Keratinocyte (primary cell): Measurements from ENCODE around the gene LANCL3. TPM values are rescaled to one million over a fixed set of nuclear protein-coding genes. Genes with fewer than 3 reads are reported as not detected.
"Not testable (repeated sequence)": the region's sequence is repeated elsewhere in the genome, so short reads cannot be mapped to it uniquely, and the experiment has no call there.

Source experiments
- DNase-seq: peaks from one replicate; pipeline ENCODE4 v3.0.0-alpha.2; 2011; ENCODE audit warnings: low read depth, missing footprints, low spot score
- FAIRE-seq: peaks from 2 replicates; lab custom pipeline; 2011; peaks lifted over from hg19 to GRCh38; lab: Jason Lieb, UNC
- H2AFZ ChIP-seq: 2 replicates; pipeline ENCODE4 v1.6.0; 2012; ENCODE audit warnings: low read length, control low read depth, inconsistent platforms; ENCODE audit not compliant: control insufficient read depth
- H3K27ac ChIP-seq: 2 replicates; pipeline ENCODE4 v1.5.1; 2011; ENCODE audit warnings: low read length; ENCODE audit not compliant: control insufficient read depth, insufficient read depth
- H3K27me3 ChIP-seq: 3 replicates; pipeline ENCODE4 v1.6.0; 2011; ENCODE audit warnings: low read length; ENCODE audit not compliant: control insufficient read depth, insufficient read depth; ENCODE audit errors: extremely low read depth
- H3K36me3 ChIP-seq, 2 experiments: 2 replicates in 1 of 2; 3 replicates in 1 of 2; pipeline ENCODE4 v1.5.1; 2011; ENCODE audit warnings: low read length in 2 of 2, mild to moderate bottlenecking in 1 of 2; ENCODE audit not compliant: control insufficient read depth in 2 of 2, insufficient read depth in 2 of 2; ENCODE audit errors: extremely low read depth in 1 of 2
- H3K4me1 ChIP-seq: 3 replicates; pipeline ENCODE4 v1.5.1; 2011; ENCODE audit warnings: low read length; ENCODE audit not compliant: control insufficient read depth, insufficient read depth; ENCODE audit errors: extremely low read depth
- H3K4me2 ChIP-seq: 3 replicates; pipeline ENCODE4 v1.6.0; 2011; ENCODE audit warnings: low read depth, low read length; ENCODE audit not compliant: control insufficient read depth, insufficient read depth; ENCODE audit errors: extremely low read depth
- H3K4me3 ChIP-seq, 3 experiments: fragments of 200-600 bp in 1 of 3; sonication (generic) in 1 of 3; 2 replicates in 2 of 3; 3 replicates in 1 of 3; pipeline ENCODE4 v1.5.1; 2011 to 2016; ENCODE audit warnings: low read length in 3 of 3, mild to moderate bottlenecking in 3 of 3, control low read depth in 2 of 3, inconsistent platforms in 1 of 3, low read depth in 1 of 3, mixed read lengths in 1 of 3, mixed run types in 1 of 3, moderate library complexity in 1 of 3; ENCODE audit not compliant: control insufficient read depth in 2 of 3, insufficient read depth in 2 of 3; ENCODE audit errors: extremely low read depth in 1 of 3
- H3K79me2 ChIP-seq: 2 replicates; pipeline ENCODE4 v1.6.0; 2012; ENCODE audit warnings: low read length; ENCODE audit not compliant: control insufficient read depth, insufficient read depth
- H3K9ac ChIP-seq: 3 replicates; pipeline ENCODE4 v1.6.0; 2011; ENCODE audit warnings: low read length; ENCODE audit not compliant: control insufficient read depth, insufficient read depth; ENCODE audit errors: extremely low read depth
- H3K9me1 ChIP-seq: 3 replicates; pipeline ENCODE4 v1.6.0; 2011; ENCODE audit warnings: low read length; ENCODE audit not compliant: control insufficient read depth, insufficient read depth; ENCODE audit errors: extremely low read depth
- H3K9me3 ChIP-seq: 2 replicates; pipeline ENCODE4 v1.5.1; 2012; ENCODE audit warnings: low read depth, low read length; ENCODE audit not compliant: control insufficient read depth
- H4K20me1 ChIP-seq: 3 replicates; pipeline ENCODE4 v1.6.0; 2011; ENCODE audit warnings: low read length; ENCODE audit not compliant: control insufficient read depth, insufficient read depth; ENCODE audit errors: extremely low read depth
- CTCF ChIP-seq, 3 experiments: IDR thresholded peaks in 1 of 3; conservative IDR thresholded peaks in 1 of 3; optimal IDR thresholded peaks in 1 of 3; 2 replicates in 2 of 3; 3 replicates in 1 of 3; pipeline versions ENCODE3 to v1.5.1; 2011; ENCODE audit warnings: low read length in 3 of 3, mild to moderate bottlenecking in 3 of 3, moderate library complexity in 2 of 3, control low read depth in 1 of 3, inconsistent platforms in 1 of 3; ENCODE audit not compliant: insufficient read depth in 2 of 3; ENCODE audit errors: extremely low read depth in 1 of 3
- EZH2 ChIP-seq: IDR thresholded peaks from one replicate; pipeline ENCODE4 v1.6.1; 2012; ENCODE audit warnings: inconsistent platforms, mild to moderate bottlenecking, low read length, moderate library complexity
- dilution Hi-C: fragments of 300-500 bp; cut with MboI; formaldehyde crosslinking; loops from one replicate; pipeline ENCODE4 v1.7.0; 2020; ENCODE audit warnings: low sequenced_read_pairs; ENCODE audit not compliant: extremely low pct_ligation_motif_present
- polyA plus RNA-seq, 5 experiments: library from polyadenylated mRNA; depleted of rRNA in 3 of 5; stranded (reverse) in 3 of 5; stranded (forward) in 1 of 5; unstranded in 1 of 5; fragments of >200 nt; gene quantifications; 1 replicate in 1 of 5; 2 replicates in 3 of 5; 3 replicates in 1 of 5; pipeline versions ENCODE4 v1.2.1 to v1.2.3, GENCODE V29; 2011 to 2012; ENCODE audit warnings: missing spikeins in 2 of 5, low read depth in 1 of 5, low replicate concordance in 1 of 5

LANCL3 gene
- polyA plus RNA-seq, 1 donor (not counting 4 experiments of a cell fraction or from before 2014, with no cell fraction given): 0.97 TPM

GRCh38 chrX:37545066-37545465, 26.4 kb upstream of the LANCL3 start:
- H3K9me1 ChIP-seq: no peaks in the 10 kb centered on the region
- dilution Hi-C loops: no loop called here
- TF ChIP-seq EZH2 (no peak), CTCF (optimal IDR thresholded peaks at IDR 0.05 in 1 of 3, IDR thresholded peaks at IDR 0.05 in 1 of 3, conservative IDR thresholded peaks at IDR 0.05 in 1 of 3; ENCODE audit: extremely low read depth in 1 of 3, insufficient read depth in 2 of 3, low read length in 3 of 3) (no peak)
- H3K9me3 ChIP-seq: no peaks in the 10 kb centered on the region
- H3K4me2 ChIP-seq: no peak overlapping the region
- no peaks in the 10 kb centered on the region for H3K36me3 ChIP-seq
- H3K27me3 ChIP-seq: no peaks in the 10 kb centered on the region
- no peaks in the 10 kb centered on the region for H3K4me1 ChIP-seq
- H3K79me2 ChIP-seq: no peaks in the 10 kb centered on the region
- H2AFZ ChIP-seq: no peak overlapping the region
- no peak for FAIRE-seq
- H3K4me3 ChIP-seq: no peak overlapping the region
- H4K20me1 ChIP-seq: no peaks in the 10 kb centered on the region
- DNase-seq: no peak
- no peak overlapping the region for H3K9ac ChIP-seq
- no peak overlapping the region for H3K27ac ChIP-seq

- dilution Hi-C loops, H3K9ac ChIP-seq, H3K79me2 ChIP-seq, DNase-seq, H2AFZ ChIP-seq, H3K4me2 ChIP-seq, H3K27ac ChIP-seq, H3K36me3 ChIP-seq, H3K9me3 ChIP-seq, H3K4me1 ChIP-seq, H3K27me3 ChIP-seq, H3K4me3 ChIP-seq, H4K20me1 ChIP-seq, H3K9me1 ChIP-seq, FAIRE-seq: not testable (repeated sequence)
These were observed 21.8 kb upstream of the LANCL3 start for GRCh38 chrX:37549619-37550018.

GRCh38 chrX:37553476-37553875, 18.0 kb upstream of the LANCL3 start:
- no peak overlapping the region for H3K4me2 ChIP-seq
- no peak for TF ChIP-seq EZH2
- no peak for TF ChIP-seq CTCF (optimal IDR thresholded peaks at IDR 0.05 in 1 of 3, IDR thresholded peaks at IDR 0.05 in 1 of 3, conservative IDR thresholded peaks at IDR 0.05 in 1 of 3; ENCODE audit: extremely low read depth in 1 of 3, insufficient read depth in 2 of 3, low read length in 3 of 3)
- no peaks in the 10 kb centered on the region for H3K9me3 ChIP-seq
- FAIRE-seq: no peak
- no peak for DNase-seq
- no peaks in the 10 kb centered on the region for H3K79me2 ChIP-seq
- H3K27ac ChIP-seq: no peak overlapping the region
- no peaks in the 10 kb centered on the region for H3K27me3 ChIP-seq
- no peaks in the 10 kb centered on the region for H3K9me1 ChIP-seq
- H3K4me1 ChIP-seq: no peaks in the 10 kb centered on the region
- no peak overlapping the region for H3K4me3 ChIP-seq
- no peaks in the 10 kb centered on the region for H4K20me1 ChIP-seq
- dilution Hi-C loops: no loop called here
- no peaks in the 10 kb centered on the region for H3K36me3 ChIP-seq
- H2AFZ ChIP-seq: no peak overlapping the region
- H3K9ac ChIP-seq: no peak overlapping the region

- H2AFZ ChIP-seq, H3K9ac ChIP-seq, H3K9me1 ChIP-seq, FAIRE-seq, H3K27ac ChIP-seq, H3K27me3 ChIP-seq, dilution Hi-C loops, H3K79me2 ChIP-seq, H3K4me3 ChIP-seq, H3K9me3 ChIP-seq, H3K4me1 ChIP-seq, H4K20me1 ChIP-seq, H3K36me3 ChIP-seq, H3K4me2 ChIP-seq, DNase-seq: not testable (repeated sequence)
These were observed 6.2 kb upstream of the LANCL3 start for GRCh38 chrX:37565254-37565653.
